NCI-H2107 treated with DMSO at 0.1 percent for 48 hours (cell line): ENCODE results near the gene PRDM4.
A peak's percentile ranks its signal among the peaks of the same experiment; 100 is the strongest.

ENCODE experiments used
- DNase-seq: peaks from one replicate; lab custom pipeline; 2025; ENCODE audit not compliant: unreplicated experiment; lab: John Stamatoyannopoulos, UW

Gene PRDM4

GRCh38 chr12:107760809-107761501, at the start of gene PRDM4:
TSS of gene PRDM4 (minus strand) at chr12:107761137. CDS start at chr12:107760515, 622 bp downstream.
- DNase-seq = peak; percentile 81

- no peak for DNase-seq
These were observed 46.7 kb upstream of the PRDM4 start for GRCh38 chr12:107807471-107808150.

- no peak for DNase-seq
These were observed 44.7 kb upstream of the PRDM4 start for GRCh38 chr12:107805488-107806180.

- DNase-seq = no peak
These were observed 42.2 kb upstream of the PRDM4 start for GRCh38 chr12:107803092-107803491.

GRCh38 chr12:107801150-107801549, 40.2 kb upstream of the PRDM4 start:
- no peak for DNase-seq

- DNase-seq = no peak
These were observed 37.6 kb upstream of the PRDM4 start for GRCh38 chr12:107798580-107798979.

GRCh38 chr12:107794451-107794850, 33.5 kb upstream of the PRDM4 start:
- DNase-seq = no peak

GRCh38 chr12:107791465-107792089, 30.6 kb upstream of the PRDM4 start:
- no peak for DNase-seq

- DNase-seq = no peak
These were observed 27.9 kb upstream of the PRDM4 start for GRCh38 chr12:107788690-107789458.

- no peak for DNase-seq
These were observed 27.3 kb upstream of the PRDM4 start for GRCh38 chr12:107788281-107788680.

- DNase-seq = no peak
These were observed 22.8 kb upstream of the PRDM4 start for GRCh38 chr12:107783406-107784376.

GRCh38 chr12:107782067-107782466, 21.1 kb upstream of the PRDM4 start:
- no peak for DNase-seq

GRCh38 chr12:107780298-107780697, 19.4 kb upstream of the PRDM4 start:
- DNase-seq = no peak

GRCh38 chr12:107779077-107779831, 18.3 kb upstream of the PRDM4 start:
- no peak for DNase-seq

GRCh38 chr12:107778383-107779025, 17.6 kb upstream of the PRDM4 start:
- no peak for DNase-seq

GRCh38 chr12:107776171-107776570, 15.2 kb upstream of the PRDM4 start:
- no peak for DNase-seq

- no peak for DNase-seq
These were observed 14.3 kb upstream of the PRDM4 start for GRCh38 chr12:107775093-107775721.
